Eye (tissue), 1 donor: Measurements from ENCODE around the gene NOBOX.
"Not testable (repeated sequence)": the region's sequence is repeated elsewhere in the genome, so short reads cannot be mapped to it uniquely, and the experiment has no call there.

Experiments used
- DNase-seq: peaks from one replicate; pipeline ENCODE4 v3.0.0-alpha.2; 2015

Gene NOBOX

DNA sequence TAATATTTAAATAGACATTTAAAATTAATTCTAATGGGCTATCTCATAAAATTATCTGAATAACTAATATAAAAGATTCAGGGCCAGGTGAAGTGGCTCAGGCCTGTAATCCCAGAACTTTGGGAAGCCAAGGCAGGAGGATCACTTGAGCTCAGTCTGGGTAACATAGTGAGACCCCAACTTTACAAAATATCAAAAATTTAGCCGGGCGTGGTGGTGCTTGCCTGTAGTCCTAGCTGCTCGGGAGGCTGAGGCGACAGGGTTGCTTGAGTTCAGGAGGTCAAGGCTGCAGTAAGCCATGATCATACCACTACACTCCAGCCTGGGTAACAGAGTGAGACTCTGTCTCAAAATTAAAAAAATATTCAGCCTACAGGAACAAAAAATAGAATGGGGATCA, 12.5 kb downstream of the NOBOX start:
- DNase-seq = no peak

DNA sequence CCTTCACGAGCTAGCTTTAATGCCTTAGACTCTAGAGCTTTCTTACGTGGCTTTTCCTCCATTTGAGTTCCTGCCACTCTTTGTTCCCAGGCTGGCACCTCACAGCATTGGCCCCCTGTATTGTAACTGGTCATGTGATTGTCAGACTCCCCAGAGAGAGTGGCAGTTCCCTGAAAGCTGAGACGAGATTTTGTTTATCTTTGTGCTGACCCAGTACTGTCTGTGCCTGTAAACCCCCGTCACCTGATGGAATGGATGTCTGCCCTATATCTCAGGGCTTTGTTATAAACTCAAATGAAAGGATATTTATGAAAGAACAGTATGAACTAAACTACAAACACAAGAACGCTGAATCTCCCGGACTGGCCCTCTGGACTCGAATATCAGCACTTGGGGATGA, 13.0 kb downstream of the NOBOX start:
- peak; percentile 35 for DNase-seq

DNA sequence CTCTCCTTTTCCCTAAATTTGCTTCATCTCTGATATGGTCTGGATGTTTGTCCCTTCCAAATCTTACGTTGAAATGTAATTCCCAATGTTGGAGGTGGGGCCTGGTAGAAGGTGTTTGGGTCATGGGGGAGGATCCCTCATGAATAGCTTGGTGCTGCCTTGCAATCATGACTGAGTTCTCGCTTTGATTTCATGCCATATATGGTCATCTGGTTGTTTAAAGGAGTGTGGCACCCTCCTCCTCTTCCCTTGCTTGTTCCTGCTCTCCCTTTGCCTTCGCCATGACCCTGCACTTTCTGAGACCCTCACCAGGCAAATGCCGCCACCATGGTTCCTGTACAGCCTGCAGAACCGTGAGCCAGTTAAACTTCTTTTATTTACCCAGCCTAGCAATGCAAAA, 14.5 kb downstream of the NOBOX start:
- no peak for DNase-seq

DNA sequence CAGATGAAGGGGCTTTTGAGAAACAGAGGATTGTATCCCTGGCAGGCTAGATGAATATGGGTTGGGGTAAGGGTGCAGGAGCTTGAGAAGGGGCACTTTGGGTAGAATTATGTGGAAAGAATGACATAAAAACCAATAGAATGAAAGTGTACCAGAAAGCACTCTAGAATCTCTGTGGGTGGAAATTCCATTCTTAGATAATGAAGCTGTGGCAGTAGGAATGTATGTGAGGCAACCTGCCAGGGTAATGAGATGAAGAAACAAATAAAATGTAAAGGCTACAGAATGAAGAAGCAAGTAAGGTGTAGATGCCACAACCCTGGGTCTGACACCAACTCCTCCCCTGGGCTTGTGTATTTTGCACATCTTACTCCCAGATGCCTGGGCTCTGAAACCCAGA, 16.8 kb downstream of the NOBOX start:
- DNase-seq = peak; percentile 8

DNA sequence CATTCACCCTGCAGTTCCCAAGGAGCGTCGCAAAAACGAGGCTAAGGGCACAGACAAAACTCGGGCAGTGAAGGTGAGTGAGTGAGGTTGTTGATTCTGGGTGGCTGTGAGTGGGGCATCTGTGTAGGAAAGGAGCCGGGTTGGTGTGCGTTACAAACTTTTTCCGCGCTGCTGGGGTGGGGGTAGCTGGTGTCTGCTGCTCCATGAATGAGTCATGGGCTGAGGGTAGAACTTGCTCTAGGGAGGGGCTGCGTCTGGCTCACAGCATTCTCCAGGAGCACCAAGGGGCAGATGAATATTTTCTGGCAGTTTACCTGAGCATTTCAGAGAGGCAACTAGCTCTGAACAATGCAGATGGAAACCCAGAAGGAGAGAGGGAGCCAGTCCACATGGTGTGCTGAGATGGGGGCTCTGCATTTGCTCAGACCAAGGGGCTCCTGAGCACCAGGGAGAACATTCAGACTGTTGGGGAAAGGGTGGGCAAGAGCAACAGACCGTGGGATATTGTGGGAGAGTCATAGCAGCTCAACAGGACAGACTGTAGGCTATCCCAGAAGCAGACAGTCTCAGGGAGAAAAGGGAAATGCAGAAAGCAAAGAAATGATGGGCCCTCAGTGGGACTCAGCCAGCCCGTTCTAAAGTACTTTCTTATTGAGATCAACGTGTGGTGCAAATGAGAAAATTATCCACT, 18.8 kb downstream of the NOBOX start:
- DNase-seq = no peak

DNA sequence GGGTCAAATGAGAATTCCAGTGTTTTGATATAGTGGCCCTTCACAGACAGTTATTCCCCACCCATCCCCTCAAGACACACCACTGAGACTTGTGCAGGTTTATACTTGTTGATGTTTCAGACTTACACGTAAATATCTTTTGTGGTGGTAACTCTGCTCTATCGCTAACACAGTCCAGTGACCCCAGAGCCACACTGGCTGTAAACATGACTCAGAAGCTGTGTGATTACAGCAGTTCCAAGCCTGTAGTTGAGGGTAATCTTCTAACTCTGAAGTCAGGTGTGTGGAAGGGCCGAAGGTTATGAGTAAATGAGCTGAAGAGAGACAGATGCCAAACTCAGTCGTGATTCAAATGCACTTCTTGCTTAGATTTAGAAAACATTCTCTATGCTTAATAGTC, 19.4 kb downstream of the NOBOX start:
- no peak for DNase-seq

DNA sequence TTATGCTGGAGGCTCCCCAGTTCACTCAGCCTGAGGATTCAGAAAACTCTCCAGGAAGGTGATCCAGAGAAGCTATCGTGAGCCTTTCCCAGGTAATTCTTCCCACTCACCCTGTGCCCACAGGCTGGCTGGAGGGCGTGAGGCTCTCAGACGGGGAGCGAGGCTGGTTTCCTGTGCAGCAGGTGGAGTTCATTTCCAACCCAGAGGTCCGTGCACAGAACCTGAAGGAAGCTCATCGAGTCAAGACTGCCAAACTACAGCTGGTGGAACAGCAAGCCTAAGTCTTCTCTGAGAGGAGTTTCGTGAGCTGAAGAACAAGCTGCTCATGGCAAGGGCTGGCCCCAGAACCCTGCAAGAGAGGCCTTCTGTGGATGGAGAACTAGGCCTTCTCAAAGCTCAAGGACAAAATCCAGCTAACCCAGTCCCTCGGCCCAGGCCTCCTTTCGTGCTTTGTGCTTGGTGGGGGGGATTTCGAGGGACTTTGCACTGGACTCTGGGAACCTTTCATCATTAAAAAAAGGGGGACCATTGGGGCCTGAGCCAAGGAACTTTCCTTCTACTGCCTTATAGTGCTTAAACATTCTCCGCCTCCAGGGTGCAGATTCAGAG, 23.6 kb downstream of the NOBOX start:
- no peak for DNase-seq

DNA sequence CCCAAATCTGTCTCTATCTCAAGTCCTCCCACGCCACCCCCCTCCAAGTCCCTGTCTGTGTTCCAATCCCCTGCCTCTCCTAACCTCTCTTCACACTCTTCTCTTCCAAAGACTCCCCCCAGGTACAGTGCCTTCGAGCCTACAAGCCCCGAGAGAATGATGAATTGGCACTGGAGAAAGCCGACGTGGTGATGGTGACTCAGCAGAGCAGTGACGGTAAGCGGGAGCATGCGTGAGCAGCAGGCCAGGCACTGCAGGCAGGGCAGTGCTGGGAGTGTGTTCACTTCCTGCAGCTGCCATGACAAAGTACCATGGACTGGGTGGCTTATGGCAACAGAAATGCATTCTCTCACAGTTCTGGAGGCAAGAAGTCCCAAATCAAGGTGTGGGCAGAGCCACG, 24.8 kb downstream of the NOBOX start:
- DNase-seq = no peak

DNA sequence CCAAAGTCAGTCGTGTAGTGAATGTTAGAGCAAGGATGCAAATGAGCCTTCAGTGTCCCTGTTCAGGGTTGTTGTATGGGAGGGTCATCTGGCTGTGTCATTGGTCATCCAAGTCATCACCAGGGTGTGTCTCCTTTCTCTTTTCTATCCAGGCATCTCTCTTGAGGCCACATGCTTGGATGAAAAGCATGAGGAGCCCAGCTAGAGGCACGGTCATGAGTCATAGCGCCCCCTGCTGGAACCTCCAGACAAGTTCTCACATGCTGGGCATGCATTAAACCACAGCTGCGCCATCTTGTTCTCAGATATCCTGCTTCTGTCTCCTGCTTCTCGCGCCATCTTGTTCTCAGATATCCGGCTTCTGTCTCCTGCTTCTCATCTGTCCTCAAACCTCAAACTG, 34.3 kb downstream of the NOBOX start:
- DNase-seq = not testable (repeated sequence)

DNA sequence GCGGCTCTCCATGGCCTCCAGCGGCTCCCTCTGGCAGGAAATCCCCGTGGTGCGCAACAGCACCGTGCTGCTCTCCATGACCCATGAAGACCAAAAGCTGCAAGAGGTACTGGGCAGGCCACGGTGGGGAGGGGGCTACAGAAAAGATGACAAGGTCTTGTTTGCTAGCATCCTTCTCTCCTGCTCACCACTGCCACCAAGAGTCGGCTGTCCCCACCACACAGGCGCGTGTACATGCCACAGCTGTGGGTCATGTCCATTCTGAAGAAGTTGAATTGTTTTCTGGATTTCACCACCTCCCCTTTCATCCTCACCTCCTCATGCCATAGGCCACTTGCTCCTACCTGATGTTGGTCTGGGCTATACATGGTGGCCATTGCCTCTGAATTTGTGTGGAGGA, 36.2 kb downstream of the NOBOX start:
- not testable (repeated sequence) for DNase-seq

DNA sequence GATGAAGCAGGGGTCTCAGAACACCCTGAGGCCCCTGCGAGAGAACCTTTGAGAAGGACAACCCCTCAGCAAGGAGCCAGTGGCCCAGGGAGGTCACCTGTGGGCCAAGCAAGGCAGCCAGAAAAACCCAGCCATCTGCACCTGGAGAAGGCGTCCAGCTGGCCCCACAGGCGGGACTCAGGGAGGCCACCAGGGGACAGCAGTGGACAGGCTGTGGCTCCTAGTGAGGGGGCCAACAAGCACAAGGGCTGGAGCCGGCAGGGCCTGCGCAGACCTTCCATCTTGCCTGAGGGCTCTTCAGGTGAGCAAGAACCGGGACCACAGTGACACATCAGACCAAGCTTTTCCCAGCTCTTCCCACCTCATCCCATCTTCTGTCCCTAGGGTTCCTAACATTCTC, 38.0 kb downstream of the NOBOX start:
- DNase-seq = not testable (repeated sequence)

DNA sequence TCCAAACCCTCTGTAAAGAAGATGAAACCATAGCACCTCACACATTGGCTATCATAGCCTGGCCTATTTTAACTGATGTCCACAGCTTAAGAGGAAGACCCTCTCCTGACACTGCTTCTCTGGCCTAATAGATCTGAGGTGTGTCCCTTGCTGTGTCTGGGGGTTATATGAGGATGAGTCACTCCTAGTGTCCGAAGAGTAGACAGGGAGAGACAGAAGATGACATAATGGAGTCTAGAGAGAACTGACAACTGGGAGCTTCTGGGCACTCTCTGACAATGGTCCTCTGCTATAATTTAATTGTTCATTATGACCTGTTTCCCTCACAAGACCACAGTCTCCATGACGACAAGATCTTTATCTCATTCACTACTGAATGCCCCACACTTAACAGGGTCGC, 41.4 kb downstream of the NOBOX start:
- not testable (repeated sequence) for DNase-seq

DNA sequence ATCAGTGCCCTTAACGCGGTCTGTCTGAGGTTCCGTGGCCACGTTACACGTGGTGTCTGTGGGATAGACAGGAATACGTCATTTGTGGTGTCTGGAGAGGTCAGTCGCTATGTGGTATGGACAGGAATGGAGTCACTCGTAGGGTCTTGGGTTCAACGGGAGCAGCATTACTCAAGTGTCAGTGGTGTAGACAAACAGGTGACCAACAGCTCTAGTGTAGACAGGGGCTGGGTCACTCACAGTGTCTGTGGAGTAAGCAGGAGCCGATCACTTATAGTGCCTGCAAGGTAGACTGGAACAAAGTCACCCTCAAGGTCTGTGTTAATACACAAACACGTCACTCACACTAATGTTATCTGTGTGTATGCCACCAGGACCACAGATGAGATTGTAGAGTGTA, 46.6 kb downstream of the NOBOX start:
- not testable (repeated sequence) for DNase-seq

DNA sequence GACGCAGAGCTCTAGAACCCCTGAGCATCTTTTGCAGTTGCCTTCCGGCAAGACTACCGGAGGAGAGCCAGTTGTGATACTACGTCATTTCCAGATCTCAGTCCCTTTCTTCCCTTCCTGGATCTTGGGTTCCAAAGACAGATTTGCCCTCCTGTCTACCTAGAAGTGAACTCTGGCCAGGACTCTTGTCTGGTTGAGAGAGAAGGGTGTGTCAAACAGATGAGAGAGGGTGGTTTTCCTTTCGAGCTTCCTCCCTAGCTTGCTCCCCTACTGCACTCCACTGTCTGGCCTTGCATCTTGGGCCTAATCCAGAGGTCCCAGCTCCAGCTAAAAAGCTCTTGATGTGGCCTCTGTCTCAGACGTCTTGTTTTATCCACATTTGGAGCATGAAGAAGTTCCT, 47.3 kb downstream of the NOBOX start:
- not testable (repeated sequence) for DNase-seq

DNA sequence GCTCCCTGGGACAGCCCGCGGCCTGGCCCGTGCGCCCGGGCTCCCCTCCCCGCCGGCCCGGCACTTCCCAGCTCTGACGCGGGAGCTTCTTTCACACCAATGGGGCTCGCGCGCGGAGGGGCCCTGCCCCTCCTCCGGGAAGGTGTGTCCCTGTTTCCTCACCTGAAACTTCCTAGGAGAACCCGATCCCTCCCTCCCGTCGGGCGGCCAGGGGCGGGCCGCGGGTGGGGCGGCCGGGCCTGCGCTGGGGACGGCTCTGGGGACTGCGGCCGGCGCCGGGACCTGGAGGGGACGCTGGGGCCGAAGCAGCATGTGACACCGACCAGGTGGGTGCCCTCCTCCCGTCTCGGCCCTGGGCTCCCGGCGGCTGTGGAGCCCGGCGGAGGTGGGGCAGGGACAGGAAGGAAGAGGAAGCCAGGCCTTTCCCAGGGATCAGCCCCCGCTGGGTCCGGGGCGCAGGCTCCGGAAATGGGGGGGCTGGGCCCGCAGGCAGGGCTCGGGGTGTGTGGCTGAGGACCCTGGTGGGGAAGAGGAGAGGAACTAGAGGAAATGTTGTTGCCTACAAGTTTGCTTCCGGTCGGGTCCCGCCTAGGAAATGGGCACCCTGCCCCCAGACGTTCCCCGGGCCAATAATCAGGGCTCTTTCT, 48.2 kb downstream of the NOBOX start, which contains the start of gene ARHGEF5:
Gene ARHGEF5 (plus strand): TSS at position 227 of the 647 bp plus-strand sequence. CDS start 7,268 bp downstream, outside the sequence.
- DNase-seq = not testable (repeated sequence)

DNA sequence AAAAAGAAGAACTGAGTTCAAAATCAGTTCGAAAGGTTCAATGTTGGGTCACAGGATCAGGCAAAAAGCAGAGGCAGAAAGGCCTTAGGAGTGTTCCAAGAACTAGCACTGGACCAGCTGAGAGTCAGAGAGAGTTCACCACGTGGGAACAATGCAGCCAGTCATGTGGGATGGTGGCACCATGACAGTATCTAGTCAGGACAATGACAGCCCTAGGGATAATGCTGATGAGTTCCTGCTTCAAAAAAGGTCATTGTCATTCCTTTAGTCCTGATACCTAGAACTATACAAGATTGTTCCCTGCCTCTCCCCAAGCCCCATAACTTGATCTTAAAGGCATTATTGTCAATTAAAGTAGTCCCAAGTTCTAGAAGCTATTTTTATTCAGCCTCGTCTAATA, 51.8 kb downstream of the NOBOX start:
- DNase-seq = not testable (repeated sequence)

DNA sequence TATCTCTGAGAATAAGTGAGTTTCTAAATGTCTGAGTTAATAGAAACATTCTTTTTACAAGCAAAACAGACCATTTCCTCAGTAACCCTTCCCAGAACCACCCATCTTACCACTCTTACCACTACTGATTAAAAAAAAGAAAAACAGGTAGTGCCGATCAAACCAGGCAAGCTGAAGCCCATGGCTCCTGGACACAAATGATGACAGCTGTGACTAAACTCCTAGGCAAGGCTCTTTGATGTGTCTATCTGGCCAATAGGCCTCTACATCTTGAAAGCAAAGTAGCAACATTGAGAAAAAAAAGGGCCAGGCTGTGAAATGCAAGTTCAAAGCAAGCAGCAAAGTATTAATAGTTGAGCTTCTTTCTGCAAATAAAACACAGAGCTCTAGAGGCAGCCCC, 54.9 kb downstream of the NOBOX start:
- DNase-seq = not testable (repeated sequence)
